Testis (tissue), 3 donors: ENCODE results near the gene DSPP. TPM values are rescaled to one million over a fixed set of nuclear protein-coding genes. Genes with fewer than 3 reads are reported as not detected.

Experiments used
- DNase-seq: peaks from one replicate; pipeline ENCODE4 v3.0.0-alpha.2; 2019
- H3K27ac ChIP-seq, 2 donors: fragments of 200-600 bp; sonication (generic); one replicate each; pipeline ENCODE4 v1.5.1; 2019
- H3K27me3 ChIP-seq: fragments of 200-600 bp; sonication (generic); one replicate; pipeline ENCODE4 v1.5.1; 2019
- H3K36me3 ChIP-seq: fragments of 200-600 bp; sonication (generic); one replicate; pipeline ENCODE4 v1.5.1; 2017; ENCODE audit warnings: low read depth; ENCODE audit errors: missing control alignments
- H3K4me1 ChIP-seq: fragments of 200-600 bp; sonication (generic); one replicate; pipeline ENCODE4 v1.5.1; 2019
- H3K4me3 ChIP-seq, 2 donors: fragments of 200-600 bp; sonication (generic); one replicate each; pipeline ENCODE4 v1.5.1; 2017 to 2019
- H3K9me3 ChIP-seq: fragments of 200-600 bp; sonication (generic); one replicate; pipeline ENCODE4 v1.5.1; 2017
- POLR2A ChIP-seq: fragments of 450-650 bp; IDR thresholded peaks from one replicate; pipeline ENCODE4 v1.6.1; 2017; ENCODE audit warnings: antibody characterized with exemption, mild to moderate bottlenecking, moderate library complexity
- WGBS, 2 donors: methylation state at CpG; one replicate each; pipeline ENCODE4 v1.1.5; 2018; 5-methylcytosine and 5-hydroxymethylcytosine counted together
- intact Hi-C: fragments of 100-400 bp; cut with DNase I; formaldehyde crosslinking; loops from one replicate; pipeline ENCODE4 v1.15.1; 2023; ENCODE audit warnings: low total_unique reads
- polyA plus RNA-seq: library from polyadenylated mRNA; stranded (reverse); fragments of 350-450 nt; fragmentation: Illumina TruSeq; extraction: RNeasy Lipid Tissue Mini Kit (QIAGEN cat#74804); gene quantifications from one replicate; pipeline ENCODE4 v1.2.3, GENCODE V29; 2014; ENCODE audit warnings: low read depth, low replicate concordance; ENCODE audit not compliant: insufficient read depth
- total RNA-seq, 2 donors: library from RNA; depleted of rRNA; stranded (reverse); fragments of >200 nt; gene quantifications; one replicate each; pipeline ENCODE4 v1.2.3, GENCODE V29; 2016
- TF ChIP-seq, protein P1 (sequence below), 3 experiments: fragments of 450-650 bp in 2 of 3; fragments of 200-600 bp in 1 of 3; sonication (generic) in 1 of 3; IDR thresholded peaks; one replicate each; pipeline ENCODE4 v1.5.1; 2016 to 2019; ENCODE audit warnings: antibody characterized with exemption in 3 of 3, mild to moderate bottlenecking in 2 of 3, moderate library complexity in 1 of 3

Gene DSPP
- total and polyA plus RNA-seq, 3 donors from 2014 or later, result not detected

DNA sequence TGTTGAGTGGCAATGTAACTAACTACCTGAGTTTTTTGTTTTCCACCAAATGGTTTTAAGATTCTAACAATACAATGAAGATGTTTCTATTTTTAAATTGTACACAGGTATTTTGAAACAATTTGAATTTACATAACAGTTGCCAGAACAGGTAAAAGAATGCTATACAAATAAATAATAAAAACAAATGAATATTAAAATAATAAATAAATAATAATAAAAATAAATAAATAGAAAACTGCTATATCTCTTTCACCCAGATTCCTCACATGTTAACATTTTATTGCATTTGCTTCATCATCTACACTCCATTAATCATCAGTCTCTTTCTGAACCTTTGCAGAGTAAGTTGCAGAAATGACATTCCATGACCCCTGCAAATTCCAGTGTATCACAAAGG, 32.3 kb upstream of the DSPP start:
- Histone ChIP-seq H3K4me1 (no peaks in the 10 kb centered on the region), H3K4me3 (no peak overlapping the region), H3K27ac (no peak overlapping the region), H3K27me3 (no peaks in the 10 kb centered on the region), H3K9me3 (no peaks in the 10 kb centered on the region), H3K36me3 (no peaks in the 10 kb centered on the region)
- intact Hi-C loops, result no loop called here
- DNase-seq, result no peak
- no peak for TF ChIP-seq POLR2A
- TF ChIP-seq, protein P1, sequence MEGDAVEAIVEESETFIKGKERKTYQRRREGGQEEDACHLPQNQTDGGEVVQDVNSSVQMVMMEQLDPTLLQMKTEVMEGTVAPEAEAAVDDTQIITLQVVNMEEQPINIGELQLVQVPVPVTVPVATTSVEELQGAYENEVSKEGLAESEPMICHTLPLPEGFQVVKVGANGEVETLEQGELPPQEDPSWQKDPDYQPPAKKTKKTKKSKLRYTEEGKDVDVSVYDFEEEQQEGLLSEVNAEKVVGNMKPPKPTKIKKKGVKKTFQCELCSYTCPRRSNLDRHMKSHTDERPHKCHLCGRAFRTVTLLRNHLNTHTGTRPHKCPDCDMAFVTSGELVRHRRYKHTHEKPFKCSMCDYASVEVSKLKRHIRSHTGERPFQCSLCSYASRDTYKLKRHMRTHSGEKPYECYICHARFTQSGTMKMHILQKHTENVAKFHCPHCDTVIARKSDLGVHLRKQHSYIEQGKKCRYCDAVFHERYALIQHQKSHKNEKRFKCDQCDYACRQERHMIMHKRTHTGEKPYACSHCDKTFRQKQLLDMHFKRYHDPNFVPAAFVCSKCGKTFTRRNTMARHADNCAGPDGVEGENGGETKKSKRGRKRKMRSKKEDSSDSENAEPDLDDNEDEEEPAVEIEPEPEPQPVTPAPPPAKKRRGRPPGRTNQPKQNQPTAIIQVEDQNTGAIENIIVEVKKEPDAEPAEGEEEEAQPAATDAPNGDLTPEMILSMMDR (IDR thresholded peaks at IDR 0.05), result no peak

DNA sequence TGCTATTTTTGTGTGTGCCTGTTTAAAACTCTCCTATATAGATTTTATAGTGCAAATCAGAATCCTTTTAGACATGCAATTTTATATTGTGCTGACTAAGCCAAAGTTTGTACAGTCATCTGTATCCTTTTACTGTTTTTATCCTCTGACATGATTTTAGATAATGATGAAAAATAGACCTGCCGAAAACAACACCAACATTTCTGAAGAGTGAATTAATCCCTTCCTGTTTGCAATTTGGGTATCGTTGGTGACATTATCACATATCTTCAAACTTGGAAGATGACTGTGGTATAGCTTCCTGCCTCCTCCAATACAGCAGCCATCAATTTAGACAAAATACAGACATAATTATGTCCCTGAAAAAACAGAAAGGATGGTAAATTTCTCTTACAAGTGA, 28.9 kb upstream of the DSPP start:
- no peak overlapping the region for H3K4me3 ChIP-seq
- no peaks in the 10 kb centered on the region for H3K36me3 ChIP-seq
- no peaks in the 10 kb centered on the region for H3K9me3 ChIP-seq
- intact Hi-C loops, result no loop called here
- no peaks in the 10 kb centered on the region for H3K4me1 ChIP-seq
- no peak for TF ChIP-seq POLR2A
- TF ChIP-seq, protein P1 (IDR thresholded peaks at IDR 0.05), result no peak
- no peaks in the 10 kb centered on the region for H3K27me3 ChIP-seq
- H3K27ac ChIP-seq, result no peak overlapping the region
- no peak for DNase-seq
- 57 to 59% methylated on average over 2 of the region's 2 CpGs for WGBS, 2 donors

DNA sequence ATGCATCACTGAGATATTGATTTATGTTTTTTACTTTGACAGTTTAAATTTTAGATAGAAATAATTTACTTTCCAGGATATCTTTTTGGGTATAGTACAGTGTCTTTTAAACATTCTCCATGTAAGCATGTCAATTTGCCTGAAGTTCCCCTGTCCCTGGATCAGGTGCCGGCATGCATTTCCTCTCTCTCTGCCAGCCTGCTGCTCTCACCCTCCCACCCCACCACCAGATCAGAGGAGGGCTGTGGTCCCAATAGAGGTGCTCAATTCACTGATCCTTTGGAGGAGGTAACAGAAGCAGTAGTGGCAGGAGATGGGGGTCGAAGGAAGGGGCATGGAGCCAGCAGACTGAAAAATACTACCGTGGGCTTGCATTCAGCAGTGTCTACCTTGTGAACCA, 28.3 kb upstream of the DSPP start:
- no peaks in the 10 kb centered on the region for H3K9me3 ChIP-seq
- WGBS, 2 donors, result 43 to 47% methylated on average over 3 of the region's 3 CpGs
- H3K36me3 ChIP-seq, result no peaks in the 10 kb centered on the region
- H3K27me3 ChIP-seq, result no peaks in the 10 kb centered on the region
- H3K27ac ChIP-seq, result no peak overlapping the region
- intact Hi-C loops, result no loop called here
- DNase-seq, result no peak
- TF ChIP-seq POLR2A, result no peak
- TF ChIP-seq, protein P1 (IDR thresholded peaks at IDR 0.05), result no peak
- H3K4me1 ChIP-seq, result no peaks in the 10 kb centered on the region
- no peak overlapping the region for H3K4me3 ChIP-seq

DNA sequence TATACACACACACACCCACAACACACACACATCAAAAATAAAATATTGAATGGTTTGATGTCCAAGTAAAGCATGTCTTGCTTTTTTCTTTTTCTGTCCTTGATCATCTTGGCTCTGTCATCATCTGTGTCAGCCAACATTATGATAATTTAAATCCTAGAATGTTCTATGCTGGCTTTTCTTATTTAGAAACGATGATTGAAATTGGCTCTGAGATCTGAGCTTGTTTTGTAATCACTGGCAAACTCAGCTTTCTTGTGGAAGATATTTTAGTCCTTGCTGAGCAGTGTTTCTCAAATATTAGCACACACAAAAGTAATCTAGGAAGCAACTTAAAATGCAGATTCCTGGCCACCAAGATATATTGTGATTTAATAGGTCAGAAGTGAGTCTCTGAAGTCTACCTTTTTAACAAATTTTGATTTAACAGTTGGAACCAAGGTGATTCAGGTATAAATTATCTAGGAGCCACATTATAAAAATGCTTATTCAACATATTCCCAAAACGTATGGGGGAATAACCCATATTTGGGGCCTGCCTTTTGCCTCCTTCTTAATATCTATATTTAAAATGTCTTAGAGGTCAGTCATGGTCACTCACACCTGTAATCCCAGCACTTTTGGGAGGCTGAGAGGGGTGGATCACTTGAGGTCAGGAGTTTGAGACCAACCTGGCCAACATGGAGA, 24.0 kb upstream of the DSPP start:
- no peaks in the 10 kb centered on the region for H3K36me3 ChIP-seq
- 52 to 61% methylated on average over 2 of the region's 2 CpGs for WGBS, 2 donors
- intact Hi-C loops, result no loop called here
- no peak for DNase-seq
- no peak overlapping the region for H3K27ac ChIP-seq
- no peaks in the 10 kb centered on the region for H3K27me3 ChIP-seq
- TF ChIP-seq POLR2A, result no peak
- TF ChIP-seq, protein P1 (IDR thresholded peaks at IDR 0.05), result no peak
- H3K4me3 ChIP-seq, result no peak overlapping the region
- no peaks in the 10 kb centered on the region for H3K9me3 ChIP-seq
- H3K4me1 ChIP-seq, result no peaks in the 10 kb centered on the region

DNA sequence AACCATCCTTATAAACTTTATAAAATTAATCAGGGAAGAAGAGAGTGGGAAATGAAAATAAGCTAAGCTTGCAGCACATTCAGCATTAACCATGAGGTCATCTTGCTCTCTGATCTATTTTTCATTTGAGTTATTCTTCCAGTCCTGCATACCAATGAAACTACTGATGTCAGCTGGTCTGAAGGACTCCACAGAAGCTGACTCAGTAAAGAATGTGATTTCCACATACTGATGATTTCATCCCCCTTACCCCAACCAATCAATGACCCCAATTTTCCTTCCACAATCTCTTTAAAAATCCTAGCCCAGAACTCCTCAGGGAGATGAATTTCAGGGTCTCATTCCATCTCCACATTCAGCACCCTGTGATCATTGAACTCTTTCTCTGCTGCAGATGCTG, 18.8 kb upstream of the DSPP start:
- intact Hi-C loops, result no loop called here
- Histone ChIP-seq H3K36me3 (no peaks in the 10 kb centered on the region), H3K9me3 (no peaks in the 10 kb centered on the region), H3K27me3 (no peaks in the 10 kb centered on the region), H3K4me1 (no peaks in the 10 kb centered on the region), H3K4me3 (no peak overlapping the region), H3K27ac (no peak overlapping the region)
- no peak for DNase-seq
- TF ChIP-seq, protein P1 (IDR thresholded peaks at IDR 0.05), result no peak
- no peak for TF ChIP-seq POLR2A
